ENCODE results near the gene TUBA3C.
"Not testable (repeated sequence)": the region's sequence is repeated elsewhere in the genome, so short reads cannot be mapped to it uniquely, and the experiment has no call there.

Gene TUBA3C

GRCh38 chr13:19181621-19182485 is at the start of gene TUBA3C:
Gene TUBA3C, minus strand, starts transcription at chr13:19181824. Its CDS starts 77 bp downstream, at chr13:19181747.
- DNase-seq (ENCODE audit: low spot score) = no peak
- no peak for FAIRE-seq

GRCh38 chr13:19207413-19207812 is 25.8 kb upstream of the TUBA3C start:
- not testable (repeated sequence) for DNase-seq (ENCODE audit: low spot score); FAIRE-seq

- not testable (repeated sequence) for DNase-seq (ENCODE audit: low spot score); FAIRE-seq
Measured at GRCh38 chr13:19192622-19193021, 11.0 kb upstream of the TUBA3C start.

- FAIRE-seq; DNase-seq (ENCODE audit: low spot score): not testable (repeated sequence)
Measured at GRCh38 chr13:19189911-19190310, 8.3 kb upstream of the TUBA3C start.

GRCh38 chr13:19189368-19189767 is 7.7 kb upstream of the TUBA3C start:
- not testable (repeated sequence) for DNase-seq (ENCODE audit: low spot score); FAIRE-seq

GRCh38 chr13:19185865-19186645 is 4.4 kb upstream of the TUBA3C start:
- FAIRE-seq = no peak
- no peak for DNase-seq (ENCODE audit: low spot score)

GRCh38 chr13:19185086-19185864 is 3.7 kb upstream of the TUBA3C start:
- FAIRE-seq = no peak

GRCh38 chr13:19184176-19184575 is 2.6 kb upstream of the TUBA3C start:
- no peak for FAIRE-seq
- DNase-seq (ENCODE audit: low spot score) = no peak

More at GRCh38 chr13:19185086-19185864, 3.7 kb upstream of the TUBA3C start:
- DNase-seq (ENCODE audit: low spot score) = no peak

GRCh38 chr13:19183676-19184075 is 2.1 kb upstream of the TUBA3C start:
- no peak for DNase-seq (ENCODE audit: low spot score)
- FAIRE-seq = no peak

GRCh38 chr13:19182536-19182935 is 912 bp upstream of the TUBA3C start:
- no peak for FAIRE-seq
- DNase-seq (ENCODE audit: low spot score) = no peak

- DNase-seq (ENCODE audit: low spot score) = no peak
- no peak for FAIRE-seq
Measured at GRCh38 chr13:19181021-19181620, 503 bp downstream of the TUBA3C start.

- no peak for DNase-seq (ENCODE audit: low spot score)
Measured at GRCh38 chr13:19179916-19180315, 1.7 kb downstream of the TUBA3C start.

GRCh38 chr13:19178901-19179593 is 2.6 kb downstream of the TUBA3C start:
- no peak for FAIRE-seq
- DNase-seq (ENCODE audit: low spot score) = no peak

More at GRCh38 chr13:19179916-19180315, 1.7 kb downstream of the TUBA3C start:
- no peak for FAIRE-seq

GRCh38 chr13:19176981-19177776 is 4.4 kb downstream of the TUBA3C start:
- not testable (repeated sequence) for DNase-seq (ENCODE audit: low spot score); FAIRE-seq

- FAIRE-seq (no peak), DNase-seq (ENCODE audit: low spot score) (no peak)
Measured at GRCh38 chr13:19173752-19174151, 7.9 kb downstream of the TUBA3C start.

- no peak for FAIRE-seq
Measured at GRCh38 chr13:19172647-19173030, 9.0 kb downstream of the TUBA3C start.

GRCh38 chr13:19172007-19172646 is 9.5 kb downstream of the TUBA3C start:
- no peak for FAIRE-seq
- no peak for DNase-seq (ENCODE audit: low spot score)

More at GRCh38 chr13:19172647-19173030, 9.0 kb downstream of the TUBA3C start:
- no peak for DNase-seq (ENCODE audit: low spot score)

GRCh38 chr13:19171563-19171962 is 10.1 kb downstream of the TUBA3C start:
- DNase-seq (ENCODE audit: low spot score) = no peak
- FAIRE-seq = no peak

- DNase-seq (ENCODE audit: low spot score) (no peak), FAIRE-seq (no peak)
Measured at GRCh38 chr13:19169991-19170390, 11.6 kb downstream of the TUBA3C start.
